A549 (cell line): ENCODE measurements around the gene CRTC2.

Source experiments
- POLR2A ChIP-seq: IDR thresholded peaks from 2 replicates; pipeline ENCODE4 v1.6.1; 2012; ENCODE audit warnings: mild to moderate bottlenecking, low read length
- RAD21 ChIP-seq, 2 experiments: fragments of >200 bp in 1 of 2; sonication (Bioruptor Twin) in 1 of 2; formaldehyde crosslinking in 1 of 2; IDR thresholded peaks in 1 of 2; conservative IDR thresholded peaks in 1 of 2; 2 replicates in 1 of 2; 3 replicates in 1 of 2; pipeline ENCODE4 v1.6.1; 2012 to 2018; ENCODE audit warnings: inconsistent platforms in 1 of 2
- RCOR1 ChIP-seq: fragments of 150-350 bp; IDR thresholded peaks from 2 replicates; pipeline ENCODE4 v1.6.1; 2014; ENCODE audit warnings: antibody characterized with exemption, low read length, low read depth
- SREBF2 ChIP-seq: fragments of 450-650 bp; IDR thresholded peaks from 2 replicates; pipeline ENCODE4 v1.6.1; 2014; ENCODE audit warnings: mild to moderate bottlenecking, moderate library complexity
- TF ChIP-seq, protein P1 (sequence below): fragments of 200-600 bp; sonication (generic); IDR thresholded peaks from 2 replicates; pipeline ENCODE4 v1.6.1; 2016; ENCODE audit warnings: antibody characterized with exemption, mild to moderate bottlenecking, moderate library complexity
- TF ChIP-seq, protein P2 (sequence below): fragments of >200 bp; sonication (Bioruptor Twin); formaldehyde crosslinking; IDR thresholded peaks from 2 replicates; pipeline ENCODE4 v1.6.1; 2016
- TF ChIP-seq, protein P3 (sequence below): fragments of >200 bp; sonication (Bioruptor Twin); formaldehyde crosslinking; IDR thresholded peaks from 3 replicates; pipeline ENCODE4 v1.5.1; 2016
- TF ChIP-seq, protein P4 (sequence below): IDR thresholded peaks from 2 replicates; pipeline ENCODE4 v1.6.1; 2012; ENCODE audit warnings: low read depth, borderline replicate concordance

DNA sequence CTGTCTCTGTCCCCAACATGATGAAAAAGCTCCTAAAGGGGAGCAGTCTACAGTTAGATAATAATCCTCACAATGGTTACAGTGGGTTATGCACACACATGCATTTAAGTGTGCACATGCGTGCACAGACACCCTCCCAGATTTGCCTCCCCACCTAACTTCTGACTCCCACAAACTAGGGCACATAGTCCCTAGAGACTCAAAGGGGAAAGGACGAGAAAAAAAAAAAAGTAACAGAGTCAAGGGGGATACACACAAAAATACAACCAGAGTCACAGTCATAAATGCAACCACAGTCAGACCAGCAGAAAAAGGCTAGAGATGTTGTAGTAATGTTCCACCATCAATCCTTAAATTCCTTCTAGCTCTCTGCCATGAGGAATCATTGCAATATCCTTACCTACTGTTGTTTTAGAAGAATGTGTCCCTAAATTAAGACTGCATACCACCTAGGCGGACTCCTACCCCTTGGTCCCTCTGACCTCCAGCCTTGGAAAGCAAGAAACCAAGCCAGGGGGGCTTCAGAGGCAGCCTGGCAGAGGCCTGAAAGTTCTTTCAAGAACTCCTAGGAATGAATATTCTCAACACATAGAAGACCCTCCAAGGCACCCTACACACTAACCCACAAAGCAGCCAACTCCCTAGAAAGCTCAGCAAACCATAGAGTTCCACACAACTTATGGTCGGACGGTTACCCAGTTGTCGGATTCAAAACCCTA, 1.3 kb downstream of the CRTC2 start:
- TF ChIP-seq POLR2A, result no peak
- TF ChIP-seq RAD21 (conservative IDR thresholded peaks at IDR 0.05 in 1 of 2, IDR thresholded peaks at IDR 0.05 in 1 of 2), result no peak
- TF ChIP-seq, protein P1, sequence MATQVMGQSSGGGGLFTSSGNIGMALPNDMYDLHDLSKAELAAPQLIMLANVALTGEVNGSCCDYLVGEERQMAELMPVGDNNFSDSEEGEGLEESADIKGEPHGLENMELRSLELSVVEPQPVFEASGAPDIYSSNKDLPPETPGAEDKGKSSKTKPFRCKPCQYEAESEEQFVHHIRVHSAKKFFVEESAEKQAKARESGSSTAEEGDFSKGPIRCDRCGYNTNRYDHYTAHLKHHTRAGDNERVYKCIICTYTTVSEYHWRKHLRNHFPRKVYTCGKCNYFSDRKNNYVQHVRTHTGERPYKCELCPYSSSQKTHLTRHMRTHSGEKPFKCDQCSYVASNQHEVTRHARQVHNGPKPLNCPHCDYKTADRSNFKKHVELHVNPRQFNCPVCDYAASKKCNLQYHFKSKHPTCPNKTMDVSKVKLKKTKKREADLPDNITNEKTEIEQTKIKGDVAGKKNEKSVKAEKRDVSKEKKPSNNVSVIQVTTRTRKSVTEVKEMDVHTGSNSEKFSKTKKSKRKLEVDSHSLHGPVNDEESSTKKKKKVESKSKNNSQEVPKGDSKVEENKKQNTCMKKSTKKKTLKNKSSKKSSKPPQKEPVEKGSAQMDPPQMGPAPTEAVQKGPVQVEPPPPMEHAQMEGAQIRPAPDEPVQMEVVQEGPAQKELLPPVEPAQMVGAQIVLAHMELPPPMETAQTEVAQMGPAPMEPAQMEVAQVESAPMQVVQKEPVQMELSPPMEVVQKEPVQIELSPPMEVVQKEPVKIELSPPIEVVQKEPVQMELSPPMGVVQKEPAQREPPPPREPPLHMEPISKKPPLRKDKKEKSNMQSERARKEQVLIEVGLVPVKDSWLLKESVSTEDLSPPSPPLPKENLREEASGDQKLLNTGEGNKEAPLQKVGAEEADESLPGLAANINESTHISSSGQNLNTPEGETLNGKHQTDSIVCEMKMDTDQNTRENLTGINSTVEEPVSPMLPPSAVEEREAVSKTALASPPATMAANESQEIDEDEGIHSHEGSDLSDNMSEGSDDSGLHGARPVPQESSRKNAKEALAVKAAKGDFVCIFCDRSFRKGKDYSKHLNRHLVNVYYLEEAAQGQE, result no peak
- TF ChIP-seq SREBF2, result no peak
- TF ChIP-seq, protein P2, sequence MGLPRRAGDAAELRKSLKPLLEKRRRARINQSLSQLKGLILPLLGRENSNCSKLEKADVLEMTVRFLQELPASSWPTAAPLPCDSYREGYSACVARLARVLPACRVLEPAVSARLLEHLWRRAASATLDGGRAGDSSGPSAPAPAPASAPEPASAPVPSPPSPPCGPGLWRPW, result no peak
- TF ChIP-seq, protein P3, sequence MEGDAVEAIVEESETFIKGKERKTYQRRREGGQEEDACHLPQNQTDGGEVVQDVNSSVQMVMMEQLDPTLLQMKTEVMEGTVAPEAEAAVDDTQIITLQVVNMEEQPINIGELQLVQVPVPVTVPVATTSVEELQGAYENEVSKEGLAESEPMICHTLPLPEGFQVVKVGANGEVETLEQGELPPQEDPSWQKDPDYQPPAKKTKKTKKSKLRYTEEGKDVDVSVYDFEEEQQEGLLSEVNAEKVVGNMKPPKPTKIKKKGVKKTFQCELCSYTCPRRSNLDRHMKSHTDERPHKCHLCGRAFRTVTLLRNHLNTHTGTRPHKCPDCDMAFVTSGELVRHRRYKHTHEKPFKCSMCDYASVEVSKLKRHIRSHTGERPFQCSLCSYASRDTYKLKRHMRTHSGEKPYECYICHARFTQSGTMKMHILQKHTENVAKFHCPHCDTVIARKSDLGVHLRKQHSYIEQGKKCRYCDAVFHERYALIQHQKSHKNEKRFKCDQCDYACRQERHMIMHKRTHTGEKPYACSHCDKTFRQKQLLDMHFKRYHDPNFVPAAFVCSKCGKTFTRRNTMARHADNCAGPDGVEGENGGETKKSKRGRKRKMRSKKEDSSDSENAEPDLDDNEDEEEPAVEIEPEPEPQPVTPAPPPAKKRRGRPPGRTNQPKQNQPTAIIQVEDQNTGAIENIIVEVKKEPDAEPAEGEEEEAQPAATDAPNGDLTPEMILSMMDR, result no peak
- TF ChIP-seq, protein P4, sequence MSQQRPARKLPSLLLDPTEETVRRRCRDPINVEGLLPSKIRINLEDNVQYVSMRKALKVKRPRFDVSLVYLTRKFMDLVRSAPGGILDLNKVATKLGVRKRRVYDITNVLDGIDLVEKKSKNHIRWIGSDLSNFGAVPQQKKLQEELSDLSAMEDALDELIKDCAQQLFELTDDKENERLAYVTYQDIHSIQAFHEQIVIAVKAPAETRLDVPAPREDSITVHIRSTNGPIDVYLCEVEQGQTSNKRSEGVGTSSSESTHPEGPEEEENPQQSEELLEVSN, result no peak
- TF ChIP-seq RCOR1, result no peak
